IPS-NIHi7 (cell line): ENCODE measurements around the gene AOAH.

Experiments
- DNase-seq: peaks from one replicate; pipeline ENCODE4 v3.0.0; 2012; ENCODE audit warnings: mixed read lengths; ENCODE audit errors: extremely low spot score

AOAH gene

GRCh38 chr7:36630112-36630650 is 94.1 kb downstream of the AOAH start:
- DNase-seq: no peak

- DNase-seq: no peak
These were observed 94.9 kb downstream of the AOAH start for GRCh38 chr7:36629351-36629750.

GRCh38 chr7:36627836-36628235 is 96.5 kb downstream of the AOAH start:
- no peak for DNase-seq

- no peak for DNase-seq
These were observed 98.2 kb downstream of the AOAH start for GRCh38 chr7:36626111-36626510.

DNA sequence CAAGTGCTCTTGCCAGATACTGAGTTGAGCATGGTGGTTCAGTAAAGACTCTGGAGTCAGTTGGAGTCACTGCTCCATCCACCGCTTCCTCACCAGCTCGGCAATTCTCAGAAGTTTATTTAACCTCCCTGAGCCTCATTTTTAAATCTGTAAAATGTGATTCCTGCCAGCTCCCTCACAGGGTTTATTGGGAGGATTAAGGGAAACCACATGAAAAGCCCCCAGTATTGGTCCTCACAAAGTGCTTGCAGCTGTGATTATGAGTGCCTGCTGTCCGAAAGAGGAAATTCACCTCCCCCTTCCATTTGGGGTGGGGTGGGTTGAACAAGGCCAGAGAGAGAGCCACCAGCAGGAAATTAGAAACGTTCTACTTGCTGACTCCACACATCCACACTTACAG is 99.0 kb downstream of the AOAH start:
- DNase-seq: no peak

- DNase-seq: no peak
These were observed 101.0 kb downstream of the AOAH start for GRCh38 chr7:36623247-36623646.

DNA sequence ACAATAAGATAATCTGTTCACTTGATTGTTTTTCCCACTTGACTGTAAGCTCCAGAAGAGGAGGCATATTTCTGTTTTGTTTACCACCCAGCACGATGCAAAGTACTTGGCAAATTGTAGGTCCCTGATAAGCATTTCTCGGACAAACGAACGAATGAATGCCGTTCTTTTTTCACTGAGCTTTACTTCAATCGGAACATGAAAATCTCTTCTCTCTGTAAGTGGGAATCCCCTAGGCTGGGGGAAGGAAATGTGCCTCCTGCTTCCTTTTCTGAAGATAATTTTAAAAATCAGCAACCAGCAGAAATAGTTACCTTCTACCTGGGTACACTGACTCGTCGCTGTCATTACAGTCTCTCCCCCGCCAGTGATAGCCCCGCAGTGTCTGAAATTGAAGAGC is 102.9 kb downstream of the AOAH start:
- no peak for DNase-seq

GRCh38 chr7:36620166-36620708 is 104.1 kb downstream of the AOAH start:
- DNase-seq: no peak

- no peak for DNase-seq
These were observed 106.9 kb downstream of the AOAH start for GRCh38 chr7:36617408-36617807.

GRCh38 chr7:36615852-36616540 is 108.3 kb downstream of the AOAH start:
- DNase-seq: peak; percentile 31

DNA sequence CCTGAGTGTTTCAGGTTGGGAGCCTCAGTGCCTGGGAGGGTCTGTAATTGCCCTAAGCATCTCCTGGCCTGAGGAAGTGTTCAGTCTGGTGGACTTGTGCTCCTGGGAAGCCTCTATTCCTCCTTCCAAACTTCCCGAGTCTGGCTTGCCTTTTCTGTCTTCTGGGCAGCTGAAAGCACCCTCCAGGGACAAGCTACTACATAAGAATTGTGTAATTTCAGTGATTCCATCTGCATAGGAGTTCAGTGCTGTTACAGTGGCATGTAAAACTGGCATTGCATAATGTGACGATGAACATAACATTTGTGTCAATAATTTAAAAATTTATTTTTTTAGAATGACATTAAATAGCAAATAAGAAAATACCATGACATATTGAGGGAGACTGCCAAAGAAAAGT is 109.3 kb downstream of the AOAH start:
- DNase-seq: no peak

GRCh38 chr7:36613031-36613614 is 111.2 kb downstream of the AOAH start:
- DNase-seq: no peak

DNA sequence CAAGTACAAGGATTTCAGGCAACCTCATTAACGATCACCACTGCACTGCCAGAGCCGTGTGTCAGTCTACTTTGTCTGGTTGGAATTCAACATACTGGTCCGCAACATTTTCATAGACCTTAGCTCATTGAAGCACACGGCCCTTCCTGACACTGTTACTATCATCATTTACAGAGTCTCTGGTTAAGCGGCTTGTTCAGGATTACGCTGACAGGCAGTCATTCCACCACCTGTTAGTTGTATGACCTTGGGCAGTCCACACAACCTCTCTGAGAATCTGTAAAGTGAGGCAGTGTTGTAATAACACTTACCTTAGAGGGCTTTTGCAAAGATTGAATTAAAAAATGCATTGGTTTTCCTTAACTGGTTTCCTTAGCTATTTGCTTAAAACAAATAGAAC is 112.6 kb downstream of the AOAH start:
- DNase-seq: no peak

- DNase-seq: no peak
These were observed 116.6 kb downstream of the AOAH start for GRCh38 chr7:36607721-36608095.

- DNase-seq: no peak
These were observed 117.1 kb downstream of the AOAH start for GRCh38 chr7:36606976-36607720.

GRCh38 chr7:36606153-36606975 is 117.9 kb downstream of the AOAH start:
- no peak for DNase-seq

DNA sequence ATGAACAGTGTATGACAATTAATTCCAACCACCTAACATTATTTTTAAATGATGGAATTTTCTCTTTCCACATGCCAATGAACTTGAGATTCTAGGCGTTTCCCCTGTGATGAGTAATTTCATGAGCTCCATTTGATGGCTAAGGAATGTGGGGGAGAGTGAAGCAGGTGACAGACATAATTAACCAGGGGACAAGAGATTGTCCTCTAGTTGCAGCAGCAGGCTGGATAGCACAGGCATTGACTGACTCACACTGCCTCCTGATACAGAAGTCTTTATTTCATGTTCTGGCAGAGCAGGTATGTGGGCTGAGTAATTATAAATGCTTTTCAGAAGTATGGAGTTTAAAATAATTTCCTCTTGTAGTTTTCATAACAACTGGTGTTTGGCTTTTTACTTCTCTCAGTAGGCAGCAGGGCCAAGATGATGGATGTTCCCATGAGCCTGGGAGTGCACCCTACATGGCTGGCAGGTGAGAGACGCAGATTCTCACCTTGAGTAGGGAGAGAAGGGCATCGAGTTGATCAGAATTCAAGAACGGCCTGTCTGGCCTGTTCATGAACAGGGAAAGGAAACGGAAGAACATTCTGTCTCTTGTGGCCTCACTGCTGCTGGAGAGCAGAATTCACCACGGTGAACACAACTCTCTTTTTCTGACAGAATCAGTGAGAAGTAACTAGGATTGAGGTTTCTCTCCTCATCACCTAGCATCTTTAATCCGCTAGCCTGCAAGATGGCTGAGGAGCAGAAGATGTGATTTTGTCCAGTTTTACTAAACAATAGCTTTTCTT is 118.8 kb downstream of the AOAH start:
- DNase-seq: no peak

- no peak for DNase-seq
These were observed 119.5 kb downstream of the AOAH start for GRCh38 chr7:36604806-36605205.

DNA sequence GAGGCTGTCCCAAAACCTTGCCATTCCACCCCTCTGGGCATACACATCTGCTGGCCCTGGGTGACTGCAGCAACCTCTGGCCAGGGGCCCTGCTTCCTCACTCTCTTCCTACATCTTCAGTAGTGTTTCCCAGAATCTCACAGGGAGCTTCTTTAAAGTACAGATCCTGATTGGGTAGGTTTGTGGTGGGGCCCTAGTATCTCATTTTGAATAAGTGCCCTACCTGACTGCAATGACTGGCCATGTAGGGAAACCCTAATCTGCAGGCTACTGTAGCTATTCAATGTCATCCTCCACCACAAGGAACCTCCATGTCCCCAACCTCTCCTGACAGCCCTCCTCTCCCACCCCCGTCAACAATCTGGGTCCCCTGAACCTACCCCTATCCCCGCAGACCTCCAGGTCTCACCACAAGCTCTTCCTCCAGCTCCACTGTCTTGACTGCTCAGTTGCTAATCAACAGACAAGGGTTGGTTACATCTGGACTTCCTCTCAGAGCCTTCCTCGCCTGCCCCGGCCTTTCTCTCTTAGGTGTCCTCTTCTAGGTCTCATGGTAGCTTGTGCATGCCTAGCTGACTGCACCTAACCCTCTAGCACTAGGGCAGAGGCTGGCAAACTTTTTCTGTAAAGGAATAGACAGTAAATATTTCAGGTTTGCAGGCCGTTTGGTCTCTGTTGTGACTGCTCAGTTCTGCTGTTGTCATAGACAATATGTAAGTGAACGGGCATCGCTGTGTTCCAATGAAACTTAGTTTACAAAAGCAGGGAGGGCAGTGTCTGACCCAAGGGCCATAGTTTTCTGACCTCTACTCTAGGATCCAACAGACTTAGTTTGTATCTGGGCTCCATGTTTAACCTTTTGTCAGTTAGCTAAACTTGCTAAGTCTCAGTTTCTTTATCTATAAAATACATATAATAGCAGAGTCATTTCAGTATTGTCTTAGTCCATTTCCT is 121.1 kb downstream of the AOAH start:
- DNase-seq: no peak

DNA sequence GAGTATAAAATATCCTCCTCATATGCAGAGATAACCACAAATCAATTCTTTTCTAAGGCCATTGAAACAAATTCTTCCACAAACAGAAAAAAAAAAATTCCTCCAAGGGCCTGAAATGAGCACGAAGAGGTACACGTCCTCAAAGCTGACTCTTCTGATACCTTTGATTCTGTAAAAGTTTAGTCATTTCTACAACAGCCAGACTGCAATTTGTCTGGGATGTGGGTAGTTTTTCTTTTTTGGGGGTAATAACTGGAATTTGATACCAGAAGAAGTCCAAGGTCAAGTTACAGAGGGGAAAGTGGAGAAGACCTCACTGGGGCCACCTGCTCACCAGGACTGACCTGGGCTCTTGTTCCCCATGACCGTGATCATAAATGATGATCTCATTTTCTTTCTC is 121.8 kb downstream of the AOAH start:
- DNase-seq: no peak
